Measurements from ENCODE around the gene NUTM2G. TPM values are rescaled to one million over a fixed set of nuclear protein-coding genes. Genes with fewer than 3 reads are reported as not detected.
"Not testable (repeated sequence)": the region's sequence is repeated elsewhere in the genome, so short reads cannot be mapped to it uniquely, and the experiment has no call there.

Gene NUTM2G
- total RNA-seq, 2 experiments from 2014 or later: not detected

DNA sequence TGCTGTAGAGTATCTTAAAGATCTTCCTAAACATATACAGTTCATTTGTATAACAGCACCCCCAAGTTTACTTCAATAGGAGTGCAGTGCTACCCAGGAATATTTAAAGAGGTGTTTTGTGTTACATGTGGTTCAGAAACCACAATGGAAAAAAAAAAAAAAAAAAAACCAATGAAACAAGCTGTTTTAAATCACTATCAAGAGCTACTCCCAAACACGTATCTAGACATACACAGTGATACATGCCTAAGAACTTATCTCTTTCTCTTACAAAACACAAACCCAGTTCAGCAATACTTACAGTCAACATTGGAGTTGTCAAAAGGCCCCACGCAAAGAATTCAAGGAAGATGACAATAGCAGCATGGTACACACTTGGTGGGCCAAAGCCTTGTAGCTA, 43.9 kb downstream of the NUTM2G start:
- H3K27me3 Mint-ChIP-seq (ENCODE audit: low read depth); DNase-seq; H3K36me3 Mint-ChIP-seq (ENCODE audit: low read depth); H3K27ac Mint-ChIP-seq; intact Hi-C loops (cut with micrococcal nuclease); H3K9me3 Mint-ChIP-seq; CTCF ChIA-PET; H3K4me3 Mint-ChIP-seq: not testable (repeated sequence)
- H3K4me1 Mint-ChIP-seq (ENCODE audit: low read depth): peaks cover 28% of the 10 kb centered on the region

GRCh38 chr9:96974037-96974436, 45.4 kb downstream of the NUTM2G start:
- DNase-seq; H3K9me3 Mint-ChIP-seq; H3K27me3 Mint-ChIP-seq (ENCODE audit: low read depth); intact Hi-C loops (cut with micrococcal nuclease); H3K36me3 Mint-ChIP-seq (ENCODE audit: low read depth); H3K4me3 Mint-ChIP-seq; CTCF ChIA-PET: not testable (repeated sequence)
- Mint-ChIP-seq H3K27ac (peak overlapping the region; percentile 8), H3K4me1 (ENCODE audit: low read depth) (peaks cover 33% of the 10 kb centered on the region)

- H3K4me3 Mint-ChIP-seq; DNase-seq; H3K27me3 Mint-ChIP-seq (ENCODE audit: low read depth); H3K36me3 Mint-ChIP-seq (ENCODE audit: low read depth); H3K9me3 Mint-ChIP-seq; intact Hi-C loops (cut with micrococcal nuclease); H3K27ac Mint-ChIP-seq; CTCF ChIA-PET: not testable (repeated sequence)
- peaks cover 12% of the 10 kb centered on the region for H3K4me1 Mint-ChIP-seq (ENCODE audit: low read depth)
These were observed 55.0 kb downstream of the NUTM2G start for GRCh38 chr9:96983496-96984122.

GRCh38 chr9:96984139-96984538, 55.5 kb downstream of the NUTM2G start:
- H3K27me3 Mint-ChIP-seq (ENCODE audit: low read depth); DNase-seq; H3K27ac Mint-ChIP-seq; CTCF ChIA-PET; H3K4me3 Mint-ChIP-seq; intact Hi-C loops (cut with micrococcal nuclease); H3K36me3 Mint-ChIP-seq (ENCODE audit: low read depth); H3K9me3 Mint-ChIP-seq: not testable (repeated sequence)
- peaks cover 12% of the 10 kb centered on the region for H3K4me1 Mint-ChIP-seq (ENCODE audit: low read depth)

DNA sequence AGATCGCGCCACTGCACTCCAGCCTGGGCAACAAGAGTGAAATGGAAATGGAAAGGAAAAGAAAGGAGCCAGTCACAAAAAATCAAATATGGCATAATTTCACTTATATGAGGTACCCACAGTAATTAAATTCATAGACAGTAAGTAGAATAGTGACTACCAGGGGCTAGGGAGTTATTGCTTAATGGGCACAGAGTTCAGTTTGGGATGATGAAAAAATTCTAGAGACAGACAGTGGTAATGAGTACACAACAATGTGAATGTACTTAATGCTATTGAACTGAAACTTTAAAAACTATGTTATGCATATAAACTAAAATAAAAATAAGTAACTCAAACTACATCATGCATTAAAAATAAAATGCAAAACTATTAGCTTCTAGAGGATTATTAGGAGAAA, 56.2 kb downstream of the NUTM2G start:
- not testable (repeated sequence) for H3K36me3 Mint-ChIP-seq (ENCODE audit: low read depth)
- H3K4me1 Mint-ChIP-seq (ENCODE audit: low read depth): peaks cover 14% of the 10 kb centered on the region

More for the DNA sequence above, 56.2 kb downstream of the NUTM2G start:
- intact Hi-C loops (cut with micrococcal nuclease); CTCF ChIA-PET; H3K27me3 Mint-ChIP-seq (ENCODE audit: low read depth); DNase-seq; H3K4me3 Mint-ChIP-seq; H3K9me3 Mint-ChIP-seq; H3K27ac Mint-ChIP-seq: not testable (repeated sequence)

Other genes starting within 250 kb of the NUTM2G start
- gene ZNF510, start 150.8 kb upstream of the NUTM2G start, total RNA-seq: 1 to 10 TPM; 6.0 TPM
- 1 to 10 TPM; 2.2 to 2.8 TPM for gene ZNF782, start 74.3 kb upstream of the NUTM2G start, total RNA-seq
- 1 to 10 TPM in 1 of 2 experiments, under 1 TPM in 1; 0.95 to 1.2 TPM for gene CTSV, start 110.3 kb downstream of the NUTM2G start, total RNA-seq